ENCODE data around the gene PAK1IP1.
A peak's percentile ranks its signal among the peaks of the same experiment; 100 is the strongest.
"Not testable (repeated sequence)": the region's sequence is repeated elsewhere in the genome, so short reads cannot be mapped to it uniquely, and the experiment has no call there.

Gene PAK1IP1, protein sequence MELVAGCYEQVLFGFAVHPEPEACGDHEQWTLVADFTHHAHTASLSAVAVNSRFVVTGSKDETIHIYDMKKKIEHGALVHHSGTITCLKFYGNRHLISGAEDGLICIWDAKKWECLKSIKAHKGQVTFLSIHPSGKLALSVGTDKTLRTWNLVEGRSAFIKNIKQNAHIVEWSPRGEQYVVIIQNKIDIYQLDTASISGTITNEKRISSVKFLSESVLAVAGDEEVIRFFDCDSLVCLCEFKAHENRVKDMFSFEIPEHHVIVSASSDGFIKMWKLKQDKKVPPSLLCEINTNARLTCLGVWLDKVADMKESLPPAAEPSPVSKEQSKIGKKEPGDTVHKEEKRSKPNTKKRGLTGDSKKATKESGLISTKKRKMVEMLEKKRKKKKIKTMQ

DNA sequence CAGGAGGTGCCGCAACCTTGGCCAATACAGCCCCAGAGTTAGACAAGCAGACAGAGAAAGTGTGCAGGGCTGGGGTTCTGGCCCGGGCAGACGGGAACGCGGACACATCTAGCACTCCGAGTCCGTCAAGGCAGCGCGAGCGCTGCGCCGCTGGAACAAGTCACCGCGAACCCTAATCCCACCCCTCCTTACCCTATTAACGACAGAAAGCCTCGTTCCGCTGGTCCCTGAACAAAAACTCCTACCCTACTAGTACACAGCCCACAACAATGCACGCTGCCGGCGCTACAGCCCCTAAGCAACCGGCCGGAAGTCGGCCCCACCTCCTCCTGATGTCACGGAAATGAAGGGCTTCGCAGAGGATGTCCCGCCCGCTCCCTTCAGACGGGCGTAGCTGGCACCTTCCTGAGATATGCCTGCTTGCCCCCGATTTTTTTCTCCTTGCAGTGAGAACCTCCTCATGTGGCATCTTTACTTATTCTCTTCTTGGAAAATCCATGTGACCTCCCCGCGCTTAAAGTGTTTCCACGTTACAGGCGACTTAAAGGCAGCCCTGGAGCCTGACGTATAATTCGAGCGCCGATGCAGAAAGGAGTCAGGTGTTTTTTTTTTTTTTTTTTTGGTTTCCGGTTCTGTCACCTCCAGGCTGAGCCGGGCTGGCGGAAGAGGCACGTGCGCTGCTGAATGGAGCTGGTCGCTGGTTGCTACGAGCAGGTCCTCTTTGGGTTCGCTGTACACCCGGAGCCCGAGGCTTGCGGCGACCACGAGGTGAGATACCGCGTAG lies at the start of gene PAK1IP1, which contains the start of gene C6orf52:
Gene PAK1IP1 (plus strand): TSS at position 671 of the 784 bp plus-strand sequence. CDS start 14 bp downstream, at position 685.
Gene C6orf52 (minus strand): TSS at position 315 of the 784 bp plus-strand sequence. CDS start 7,066 bp downstream, outside the sequence.
- peak; percentile 91 to 92 for DNase-seq

DNA sequence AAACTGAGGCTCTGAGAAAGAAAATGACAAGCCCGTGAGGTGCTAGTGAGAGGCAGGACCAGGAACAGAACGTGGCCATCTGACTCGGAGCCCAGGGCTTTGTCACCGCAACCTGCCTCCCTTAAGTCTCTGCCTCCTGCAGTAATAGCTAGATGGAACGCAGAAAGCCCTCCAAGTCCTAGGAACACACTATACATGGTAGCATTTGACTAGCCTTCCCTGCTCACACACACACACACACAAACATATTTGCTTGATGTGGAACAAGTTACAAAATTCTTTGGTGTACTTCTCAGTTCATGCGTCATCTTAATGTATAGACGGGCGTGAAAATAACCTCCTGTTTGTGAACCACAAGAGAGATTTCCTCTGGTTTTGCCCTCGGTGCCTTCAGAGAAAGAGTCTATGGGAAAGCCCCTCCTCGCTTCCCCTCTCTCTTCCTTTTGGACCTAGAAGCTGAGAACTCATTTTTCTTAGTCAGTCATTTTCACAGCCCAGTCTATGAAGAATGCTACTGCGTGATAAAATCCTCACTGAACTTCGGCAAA lies 39.2 kb upstream of the PAK1IP1 start:
- no peak for DNase-seq

DNA sequence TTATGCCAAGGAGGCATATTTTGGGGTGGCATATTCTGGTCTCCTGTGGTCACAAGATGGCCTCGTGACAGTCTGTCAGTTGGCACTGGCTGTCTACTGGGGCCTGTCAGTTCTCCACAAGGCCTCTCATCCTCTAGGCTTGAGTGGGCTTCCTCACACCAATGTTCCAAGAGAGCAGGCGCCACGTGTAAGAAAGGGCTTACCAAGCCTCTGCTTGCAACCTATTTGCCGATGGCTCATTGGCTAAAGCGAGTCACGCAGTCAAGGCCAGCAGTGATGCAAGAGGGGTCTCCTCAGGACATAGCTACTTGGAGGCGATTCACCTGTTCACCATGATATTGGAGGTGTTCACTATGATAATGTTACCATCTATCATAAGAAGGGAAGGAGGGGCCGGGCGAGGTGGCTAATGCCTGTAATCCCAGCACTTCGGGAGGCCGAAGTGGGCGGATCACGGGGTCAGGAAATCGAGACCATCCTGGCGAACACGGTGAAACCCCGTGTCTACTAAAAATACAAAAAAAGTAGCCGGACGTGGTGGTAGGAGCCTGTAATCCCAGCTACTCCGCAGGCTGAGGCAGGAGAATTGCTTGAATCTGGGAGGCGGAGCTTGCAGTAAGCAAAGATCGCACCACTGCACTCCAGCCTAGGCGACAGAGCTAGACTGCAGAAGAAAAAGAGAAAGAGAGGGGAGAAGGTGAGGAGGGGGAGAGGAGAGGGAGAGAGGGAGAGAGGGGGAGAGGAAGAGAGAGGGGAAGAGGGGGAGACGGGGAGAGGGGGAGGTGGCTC lies 35.7 kb upstream of the PAK1IP1 start:
- no peak for DNase-seq

DNA sequence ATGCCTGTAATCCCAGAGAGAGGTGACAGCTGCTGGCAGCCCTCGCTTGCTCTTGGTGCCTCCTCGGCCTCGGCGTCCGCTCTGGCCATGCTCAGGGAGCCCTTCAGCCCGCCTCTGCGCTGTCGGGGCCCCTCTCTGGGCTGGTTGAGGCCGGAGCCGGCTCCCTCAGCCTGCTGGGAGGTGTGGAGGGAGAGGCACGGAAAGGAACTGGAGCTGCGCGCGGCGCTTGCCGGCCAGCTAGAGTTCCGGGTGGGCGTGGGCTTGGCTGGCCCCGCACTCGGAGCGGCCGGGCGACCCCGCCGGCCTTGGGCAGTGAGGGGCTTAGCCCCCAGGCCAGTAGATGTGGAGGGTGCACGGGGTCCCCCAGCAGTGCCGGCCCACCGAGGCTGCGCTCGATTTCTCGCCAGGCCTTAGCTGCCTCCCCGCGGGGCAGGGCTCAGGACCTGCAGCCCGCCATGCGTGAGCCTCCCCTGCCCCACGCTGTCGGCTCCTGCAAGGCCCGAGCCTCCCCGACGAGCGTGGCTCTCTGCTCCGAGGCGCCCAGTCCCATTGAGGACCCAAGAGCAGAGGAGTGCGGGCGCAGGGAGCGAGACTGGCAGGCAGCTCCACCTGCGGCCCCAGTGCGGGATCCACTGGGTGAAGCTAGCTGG lies 34.9 kb upstream of the PAK1IP1 start:
- DNase-seq = no peak

DNA sequence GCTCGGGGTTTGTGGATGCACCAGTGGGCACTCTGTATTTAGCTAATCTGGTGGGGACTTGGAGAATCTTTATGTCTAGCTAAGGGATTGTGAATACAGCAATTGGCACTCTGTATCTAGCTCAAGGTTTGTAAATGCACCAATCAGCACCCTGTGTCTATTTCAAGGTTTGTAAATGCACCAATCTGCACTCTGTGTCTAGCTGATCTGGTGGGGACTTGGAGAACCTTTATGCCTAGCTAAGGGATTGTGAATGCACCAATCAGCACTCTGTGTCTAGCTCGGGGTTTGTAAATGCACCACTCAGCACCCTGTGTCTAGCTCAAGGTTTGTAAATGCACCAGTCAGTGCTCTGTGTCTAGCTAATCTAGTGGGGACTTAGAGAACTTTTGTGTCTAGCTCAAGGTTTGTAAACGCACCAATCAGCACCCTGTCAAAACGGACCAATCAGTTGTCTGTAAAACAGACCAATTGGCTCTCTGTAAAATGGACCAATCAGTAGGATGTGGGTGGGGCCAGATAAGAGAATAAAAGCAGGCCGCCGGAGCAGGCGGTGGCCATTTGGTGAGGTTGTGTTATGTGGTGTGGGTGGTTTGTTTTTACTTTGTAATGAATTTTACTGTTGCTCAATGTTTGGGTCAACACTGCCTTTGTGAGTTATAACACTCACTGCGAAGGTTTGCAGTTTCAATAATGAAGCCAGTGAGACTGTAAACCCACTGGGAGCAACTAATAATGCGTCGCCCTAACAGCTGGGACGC lies 34.2 kb upstream of the PAK1IP1 start:
- not testable (repeated sequence) for DNase-seq

DNA sequence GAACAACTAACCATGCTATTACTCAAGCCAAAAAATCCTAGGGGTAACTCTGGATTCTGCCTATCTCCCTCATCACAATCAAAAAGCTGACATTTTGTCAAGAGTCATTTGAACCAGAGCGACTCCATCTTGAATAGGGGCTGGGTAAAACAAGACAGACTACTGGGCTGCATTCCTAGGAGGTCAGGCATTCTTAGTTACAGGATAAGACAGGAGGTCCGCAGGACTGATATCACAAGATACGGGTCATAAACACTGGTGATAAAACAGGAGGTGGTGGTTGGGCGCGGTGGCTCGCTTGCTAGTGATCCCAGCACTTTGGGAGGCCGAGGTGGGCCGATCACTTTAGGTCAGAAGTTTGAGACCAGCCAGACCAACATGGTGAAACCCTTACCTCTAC lies 32.6 kb upstream of the PAK1IP1 start:
- no peak for DNase-seq

DNA sequence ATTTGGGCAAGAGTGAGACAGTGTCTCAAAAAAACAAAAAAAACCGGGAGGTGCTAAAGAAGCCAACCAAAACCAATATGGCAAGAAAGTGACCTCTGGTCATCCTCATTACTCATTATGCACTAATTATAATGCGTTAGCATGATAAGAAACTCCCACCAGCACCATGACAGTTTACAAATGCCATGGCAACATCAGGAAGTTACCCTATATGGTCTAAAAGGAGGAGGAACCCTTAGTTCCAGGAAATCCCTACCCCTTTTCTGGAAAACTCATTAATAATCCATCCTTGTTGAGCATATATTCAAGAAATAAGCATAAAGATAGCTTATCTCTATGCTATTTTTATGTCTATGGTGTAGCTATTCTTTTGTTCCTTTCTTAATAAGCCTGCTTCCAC lies 32.0 kb upstream of the PAK1IP1 start:
- DNase-seq = no peak

DNA sequence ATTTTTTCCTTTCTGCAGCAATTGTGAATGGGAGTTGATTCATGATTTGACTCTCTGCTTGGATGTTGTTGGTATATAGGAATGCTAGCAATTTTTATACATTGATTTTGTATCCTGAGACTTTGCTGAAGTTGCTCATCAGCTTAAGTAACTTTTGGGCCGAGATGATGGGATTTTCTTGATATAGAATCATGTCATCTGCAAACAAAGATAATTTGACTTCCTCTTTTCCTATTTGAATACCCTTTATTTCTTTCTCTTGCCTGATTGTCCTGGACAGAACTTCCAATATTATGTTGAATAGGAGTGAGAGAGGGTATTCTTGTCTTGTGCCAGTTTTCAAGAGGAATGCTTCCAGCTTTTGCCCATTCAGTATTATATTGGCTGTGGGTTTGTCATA lies 29.2 kb upstream of the PAK1IP1 start:
- not testable (repeated sequence) for DNase-seq

DNA sequence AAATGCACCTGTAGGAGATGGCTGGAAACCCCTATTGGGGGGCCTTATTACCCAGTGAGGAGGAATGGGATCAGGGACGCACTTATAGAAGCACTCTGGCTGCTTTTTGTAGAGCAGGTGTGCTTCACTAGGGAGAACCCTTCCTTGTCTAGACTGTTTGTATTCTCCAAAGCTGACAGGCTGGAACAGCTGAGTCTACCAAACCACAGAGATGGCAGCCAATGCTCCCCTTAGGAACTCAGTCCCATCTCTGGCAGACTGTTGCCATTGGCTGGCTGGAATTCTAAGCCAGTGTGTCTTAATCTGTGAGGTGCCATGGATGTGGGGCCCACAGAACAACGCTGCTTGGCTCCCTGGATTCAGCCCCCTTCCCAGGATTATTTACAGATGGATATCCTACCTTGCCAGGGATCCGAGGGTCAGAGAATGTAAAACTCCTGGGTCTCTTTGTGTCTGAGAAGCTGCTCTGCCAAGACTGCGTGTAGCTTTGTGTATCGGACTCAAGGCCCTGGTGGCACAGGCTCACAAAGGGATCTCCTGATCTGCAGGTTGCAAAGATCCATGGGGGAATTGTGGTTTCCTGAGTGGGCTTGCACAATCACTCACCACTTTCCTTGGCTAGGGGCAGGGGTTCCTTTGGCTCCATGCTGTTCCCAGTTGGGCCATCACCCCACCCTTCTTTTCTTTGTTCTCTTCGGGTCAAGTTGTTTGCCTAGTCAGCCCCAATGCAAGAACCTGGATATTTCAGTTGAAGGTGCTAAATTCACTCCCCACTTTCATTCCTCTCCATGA lies 26.4 kb upstream of the PAK1IP1 start:
- no peak for DNase-seq

DNA sequence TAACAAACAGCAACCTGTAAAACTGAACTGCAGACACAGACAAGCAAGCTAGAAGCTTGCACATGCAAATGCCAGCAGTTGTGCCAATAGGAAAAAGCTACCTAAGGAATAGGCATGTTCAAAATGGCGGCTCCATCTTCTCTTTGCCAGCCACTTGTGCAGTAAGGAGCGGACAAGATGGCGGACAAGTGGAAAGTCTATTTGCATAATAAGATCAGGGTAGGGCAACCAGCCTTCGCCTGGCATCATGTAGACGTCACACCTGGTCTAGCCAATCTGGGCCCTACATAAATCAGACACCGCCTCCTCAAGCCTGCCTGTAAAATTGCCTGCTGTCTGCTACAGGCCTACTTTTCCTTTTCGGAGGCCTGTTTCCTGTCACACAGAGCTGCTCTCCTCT lies 18.4 kb upstream of the PAK1IP1 start:
- no peak for DNase-seq

DNA sequence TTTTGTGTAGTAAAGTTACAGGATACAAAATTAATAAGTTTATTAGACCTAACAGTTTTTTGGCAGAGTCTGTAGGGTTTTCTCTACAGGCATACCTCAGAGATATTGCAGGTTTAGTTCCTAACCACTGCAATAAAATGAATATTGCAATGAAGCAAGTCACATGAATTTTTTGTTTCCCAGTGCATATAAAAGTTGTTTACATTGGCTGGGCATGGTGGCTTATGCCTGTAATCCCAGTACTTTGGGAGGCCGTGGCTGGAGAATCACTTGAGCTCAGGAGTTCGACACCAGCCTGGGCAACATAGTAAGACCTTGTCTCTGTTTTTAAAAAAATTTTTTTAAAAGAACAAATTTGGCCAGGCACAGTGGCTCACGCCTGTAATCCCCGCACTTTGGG lies 16.3 kb upstream of the PAK1IP1 start:
- no peak for DNase-seq

DNA sequence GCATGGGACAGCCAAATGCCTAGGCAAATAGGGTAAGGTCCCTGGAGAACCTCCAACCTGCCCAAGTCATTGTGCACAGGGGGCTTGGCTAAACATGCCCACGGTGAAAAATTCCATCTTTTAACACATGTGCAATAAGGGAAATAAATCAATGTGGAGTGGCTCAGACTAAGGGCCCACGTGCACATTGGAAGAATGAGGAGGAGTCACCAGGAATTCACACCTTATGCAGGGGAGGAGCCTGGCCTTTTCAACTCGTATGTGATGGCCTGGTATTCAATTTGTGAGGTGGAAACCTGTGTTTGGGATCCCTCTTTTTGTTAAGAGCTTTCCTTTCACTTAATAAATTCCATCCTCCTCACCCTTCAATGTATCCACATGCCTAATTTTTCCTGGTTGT lies 13.0 kb upstream of the PAK1IP1 start:
- no peak for DNase-seq

DNA sequence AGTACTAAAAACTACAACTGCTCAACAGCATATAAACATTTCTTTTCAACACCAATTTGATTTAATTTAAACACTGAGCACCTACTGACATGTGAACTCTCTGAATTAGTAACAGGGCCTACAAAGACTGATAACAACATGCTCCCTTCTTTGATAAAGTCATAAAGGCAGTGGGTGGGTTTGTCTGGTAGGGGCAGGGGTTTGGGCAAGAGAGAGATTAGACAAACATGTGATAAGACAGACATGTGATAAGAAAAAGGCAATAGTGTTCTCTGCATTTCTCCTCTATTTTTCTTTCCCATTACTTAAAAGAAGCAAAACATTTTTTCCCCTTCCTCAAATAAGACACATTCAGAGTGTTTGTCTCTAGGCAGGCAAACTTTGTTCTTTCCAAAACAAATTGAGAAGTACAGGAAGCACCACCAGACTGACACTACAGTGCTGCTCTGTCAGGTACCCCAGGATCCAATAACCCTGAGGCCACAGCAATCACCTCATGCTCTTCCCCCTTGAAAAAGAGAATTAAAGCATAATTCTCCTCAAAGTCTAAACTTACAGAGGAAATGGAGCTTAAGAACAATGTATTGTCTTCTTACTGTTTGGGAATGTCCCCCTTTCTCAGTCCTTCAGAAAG lies 12.3 kb upstream of the PAK1IP1 start:
- DNase-seq = no peak

DNA sequence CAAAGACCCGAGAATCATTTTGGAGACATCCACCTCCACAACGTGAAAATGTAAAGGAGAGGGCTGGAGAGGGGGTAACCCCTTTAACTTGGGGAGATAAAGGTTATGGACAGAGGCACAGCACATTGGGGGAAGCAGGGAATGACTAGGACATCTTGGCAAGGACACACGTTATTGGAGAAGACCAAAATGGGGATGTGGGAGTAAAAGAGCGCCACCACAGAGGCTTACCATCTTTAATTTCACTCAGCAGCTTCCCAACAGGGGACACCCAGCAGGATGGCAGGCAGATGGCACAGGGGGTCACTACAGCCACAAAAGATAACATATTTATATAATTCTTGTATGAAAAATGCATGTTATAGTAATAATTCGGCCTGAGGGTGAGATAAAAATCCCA lies 10.2 kb upstream of the PAK1IP1 start:
- DNase-seq = no peak

DNA sequence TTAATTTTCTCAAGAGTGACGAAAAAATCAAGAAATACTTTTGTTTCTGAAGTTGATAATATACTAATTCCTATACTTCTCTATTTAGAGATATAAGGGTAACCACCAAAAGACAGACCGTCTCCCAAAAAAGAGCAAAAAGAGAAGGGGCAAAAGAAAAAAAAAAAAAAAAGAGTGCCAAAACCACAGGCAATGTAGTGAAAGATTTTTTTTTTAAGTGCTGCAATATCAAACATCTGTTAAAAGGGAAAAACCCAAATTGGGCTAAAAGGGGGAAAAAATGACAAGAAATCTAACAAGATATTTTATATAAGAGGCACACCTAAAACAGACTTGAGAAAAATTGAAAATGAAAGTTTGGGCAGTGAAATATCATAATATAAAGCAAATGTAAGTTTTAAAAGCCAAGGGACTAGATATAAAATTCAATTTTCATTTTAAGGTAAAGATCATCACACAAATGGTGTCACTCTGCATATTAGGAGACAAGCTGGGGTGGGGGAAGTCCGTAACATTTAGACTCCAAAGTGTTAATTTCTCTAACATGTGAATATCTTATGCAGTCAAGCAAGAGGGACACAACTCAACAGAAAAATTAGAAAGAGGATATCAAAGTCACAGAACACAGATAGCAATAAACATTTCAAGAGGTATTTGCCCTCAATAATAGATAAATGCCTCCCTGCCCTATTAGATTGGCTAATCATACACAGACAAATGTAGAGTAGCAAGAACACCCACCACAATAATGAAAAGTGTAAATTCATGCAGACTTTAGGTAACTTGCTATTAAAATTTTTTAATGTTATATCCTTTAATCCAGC lies 9.5 kb upstream of the PAK1IP1 start:
- DNase-seq = no peak

DNA sequence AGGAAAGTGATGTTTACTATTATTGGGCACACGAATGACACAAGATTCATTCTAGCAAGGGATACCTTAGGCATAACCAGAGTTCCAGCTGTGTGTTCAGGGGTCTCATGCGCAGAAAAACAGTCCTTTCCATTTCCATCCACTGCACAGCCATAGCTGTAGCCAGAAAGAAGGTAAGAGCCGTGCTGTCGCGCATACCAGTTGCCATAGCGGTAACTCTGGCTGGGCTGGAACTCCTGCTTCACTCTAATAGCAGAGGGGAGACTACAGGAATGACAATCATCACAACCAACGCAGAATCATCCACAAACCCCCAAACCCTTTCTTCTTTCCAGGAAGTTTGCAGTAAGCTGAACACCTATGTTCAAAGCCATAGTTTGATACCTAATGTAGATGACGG lies 7.9 kb upstream of the PAK1IP1 start:
- DNase-seq = no peak

DNA sequence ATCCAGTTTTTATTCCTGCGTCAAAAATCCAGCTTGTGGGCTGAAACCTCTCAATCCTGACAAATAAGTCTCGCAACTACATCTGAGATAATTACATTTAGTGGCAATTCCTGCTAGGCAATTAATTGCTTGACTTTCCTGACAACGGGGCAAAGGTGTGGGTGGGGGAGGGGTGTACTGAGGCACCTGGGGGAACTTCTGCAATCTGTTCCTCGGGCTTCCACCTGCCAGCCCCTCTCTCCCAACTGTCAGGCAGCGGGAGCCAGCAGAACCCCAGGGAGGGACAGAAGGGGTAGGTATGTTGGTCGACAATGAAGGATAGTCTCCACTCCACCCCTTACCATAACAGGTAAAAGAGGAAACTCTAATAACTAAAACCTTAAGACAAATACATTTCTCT lies 7.2 kb upstream of the PAK1IP1 start:
- DNase-seq = no peak

DNA sequence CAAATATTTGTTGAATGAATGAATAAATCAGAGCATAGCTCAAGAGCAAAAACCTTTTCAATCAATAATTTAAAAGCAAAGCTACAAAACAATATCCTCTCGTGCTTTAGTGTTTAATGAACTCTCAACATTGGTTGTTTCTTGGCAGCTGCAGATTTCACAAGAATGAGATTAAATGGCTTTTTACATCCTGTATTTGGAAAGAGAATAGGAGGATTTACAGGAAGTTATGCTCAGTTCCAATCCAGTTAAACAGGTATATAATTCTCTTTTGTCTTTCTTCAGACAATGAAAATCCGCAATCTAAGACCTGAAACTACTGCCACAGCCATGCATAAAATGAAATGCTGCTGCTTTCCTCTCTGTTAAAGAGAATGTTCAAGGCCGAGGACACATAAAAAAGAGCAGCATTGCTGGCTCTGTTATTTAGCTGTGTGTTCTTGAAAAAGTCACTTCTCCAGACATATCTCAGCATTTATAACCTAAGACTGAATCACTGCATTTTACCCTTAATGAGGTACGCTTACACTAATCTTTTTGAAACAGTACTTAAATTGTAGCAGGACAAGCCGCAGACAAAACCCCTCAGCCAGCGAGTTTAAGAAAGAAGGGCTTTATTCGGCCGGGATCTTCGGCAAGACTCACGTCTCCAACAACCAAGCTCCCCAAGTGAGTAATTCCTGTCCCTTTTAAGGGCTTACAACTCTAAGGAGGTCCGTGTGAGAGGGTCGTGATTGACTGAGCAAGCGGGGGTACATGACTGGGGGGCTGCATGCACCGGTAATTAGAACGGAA lies 3.9 kb upstream of the PAK1IP1 start:
- DNase-seq = no peak

Data from activated CD4-positive, alpha-beta T cell treated with anti-CD3 and anti-CD28 coated beads, Interleukin-2, amount 50 U/mL, for 4 hours (primary cell).